GM21786 (cell line): ENCODE results near the gene PCARE.
"Not testable (repeated sequence)": the region's sequence is repeated elsewhere in the genome, so short reads cannot be mapped to it uniquely, and the experiment has no call there.

Experiments used
- ATAC-seq: cut with Tn5 transposase; IDR thresholded peaks from one replicate; pipeline ENCODE4 v1.9.1; 2021; ENCODE audit not compliant: unreplicated experiment

PCARE gene

GRCh38 chr2:29097569-29097968 lies 23.2 kb upstream of the PCARE start:
- no peak for ATAC-seq

- ATAC-seq, result no peak
These were observed 22.6 kb upstream of the PCARE start for GRCh38 chr2:29096969-29097368.

GRCh38 chr2:29090311-29090710 lies 16.0 kb upstream of the PCARE start:
- not testable (repeated sequence) for ATAC-seq

DNA sequence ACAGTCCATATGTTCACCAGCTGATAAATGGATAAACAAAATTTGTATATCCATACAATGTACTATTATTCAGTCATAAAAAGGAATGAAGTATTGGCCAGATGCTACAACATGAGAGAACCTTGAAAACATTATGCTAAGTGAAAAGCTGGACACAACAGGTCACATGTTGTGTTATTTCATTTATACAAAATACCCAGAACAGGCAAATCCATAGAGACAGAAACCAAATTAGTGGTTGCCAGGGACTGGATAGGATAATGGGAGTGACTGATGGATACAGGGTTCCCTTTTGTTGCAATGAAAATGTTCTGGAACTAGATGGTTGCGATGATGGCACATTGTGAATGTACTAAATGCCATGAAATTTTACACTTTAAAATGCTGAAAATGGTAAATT lies 10.2 kb upstream of the PCARE start:
- no peak for ATAC-seq

- ATAC-seq, result peak; percentile 87
These were observed 8.6 kb upstream of the PCARE start for GRCh38 chr2:29082804-29083495.

GRCh38 chr2:29080886-29081743 lies 6.8 kb upstream of the PCARE start:
- no peak for ATAC-seq

DNA sequence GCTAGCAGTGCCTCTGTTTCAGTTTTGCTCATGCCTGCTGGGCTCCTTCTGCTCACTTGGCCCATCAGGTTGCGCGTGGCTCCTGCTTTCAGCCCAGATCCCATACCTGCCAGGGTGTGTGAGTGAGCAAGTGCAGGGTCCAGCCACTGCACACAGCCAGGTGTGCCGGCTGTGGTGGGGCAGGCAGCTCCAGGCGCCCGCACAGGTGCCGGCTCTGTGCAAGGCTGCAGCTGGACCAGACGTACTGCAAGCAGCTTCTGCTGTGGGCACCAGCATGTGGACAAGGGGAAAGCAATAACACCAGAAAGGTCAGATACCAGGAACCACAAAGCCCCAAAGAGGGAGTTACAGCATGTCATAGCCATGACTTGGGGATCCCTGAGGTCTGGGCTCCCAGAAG lies 5.6 kb upstream of the PCARE start:
- no peak for ATAC-seq

DNA sequence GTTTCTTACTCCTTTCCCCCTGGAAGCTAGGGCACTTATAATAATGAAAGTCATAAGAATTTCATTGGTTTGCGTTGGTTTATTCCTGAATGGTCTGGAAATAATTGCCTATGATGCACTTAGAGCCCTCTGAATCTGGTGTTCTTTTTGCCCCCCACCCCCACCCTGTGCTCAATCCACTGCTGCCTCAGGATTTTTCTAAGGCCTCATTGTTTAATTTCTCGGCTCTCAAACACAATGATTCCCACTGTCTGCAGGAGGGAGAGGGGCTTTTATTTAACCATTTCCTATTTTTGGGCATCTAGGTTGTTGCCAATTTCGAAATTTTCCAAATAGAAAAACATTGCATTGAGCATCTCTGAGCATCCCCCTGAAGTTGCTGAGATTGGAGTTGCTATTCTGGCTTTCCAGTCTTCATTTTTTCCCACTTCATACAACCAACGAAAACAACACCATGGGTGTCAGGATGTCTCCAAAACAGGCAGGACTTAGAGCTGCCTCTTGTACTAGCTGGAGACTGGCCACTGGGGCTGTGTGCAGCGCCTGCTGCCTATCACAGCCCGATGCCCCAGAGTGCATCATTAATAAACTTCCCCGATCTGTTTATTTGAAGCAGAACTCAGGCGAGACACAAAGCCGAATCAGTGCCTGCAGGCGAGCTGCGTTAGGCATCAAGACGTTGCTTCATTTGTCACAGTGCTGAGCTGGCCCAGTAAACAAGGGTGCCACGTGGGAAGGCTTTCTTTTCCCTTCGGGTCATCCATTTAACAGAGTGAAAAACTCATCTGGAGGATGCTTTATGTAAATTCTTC lies 1.8 kb upstream of the PCARE start:
- no peak for ATAC-seq

DNA sequence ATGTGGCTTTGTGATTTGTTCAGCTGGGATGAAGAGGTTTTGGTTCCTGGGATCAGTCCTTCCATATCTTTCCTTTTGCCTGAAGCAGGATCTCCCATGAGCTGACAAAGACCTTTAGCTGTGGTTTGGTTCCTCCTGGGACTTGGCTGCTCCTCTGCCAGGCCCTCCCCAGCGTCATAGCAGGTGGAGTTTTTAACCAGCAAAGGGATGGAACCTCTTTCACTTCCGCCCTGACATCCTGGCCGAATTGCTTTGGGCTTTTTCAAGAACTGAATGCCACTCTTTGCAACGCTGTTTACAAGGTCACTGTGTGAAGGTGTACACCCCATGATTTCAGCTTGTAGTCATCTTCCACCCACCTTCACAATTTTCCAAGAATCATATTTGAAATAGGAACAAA lies 390 bp downstream of the PCARE start:
- ATAC-seq, result no peak

DNA sequence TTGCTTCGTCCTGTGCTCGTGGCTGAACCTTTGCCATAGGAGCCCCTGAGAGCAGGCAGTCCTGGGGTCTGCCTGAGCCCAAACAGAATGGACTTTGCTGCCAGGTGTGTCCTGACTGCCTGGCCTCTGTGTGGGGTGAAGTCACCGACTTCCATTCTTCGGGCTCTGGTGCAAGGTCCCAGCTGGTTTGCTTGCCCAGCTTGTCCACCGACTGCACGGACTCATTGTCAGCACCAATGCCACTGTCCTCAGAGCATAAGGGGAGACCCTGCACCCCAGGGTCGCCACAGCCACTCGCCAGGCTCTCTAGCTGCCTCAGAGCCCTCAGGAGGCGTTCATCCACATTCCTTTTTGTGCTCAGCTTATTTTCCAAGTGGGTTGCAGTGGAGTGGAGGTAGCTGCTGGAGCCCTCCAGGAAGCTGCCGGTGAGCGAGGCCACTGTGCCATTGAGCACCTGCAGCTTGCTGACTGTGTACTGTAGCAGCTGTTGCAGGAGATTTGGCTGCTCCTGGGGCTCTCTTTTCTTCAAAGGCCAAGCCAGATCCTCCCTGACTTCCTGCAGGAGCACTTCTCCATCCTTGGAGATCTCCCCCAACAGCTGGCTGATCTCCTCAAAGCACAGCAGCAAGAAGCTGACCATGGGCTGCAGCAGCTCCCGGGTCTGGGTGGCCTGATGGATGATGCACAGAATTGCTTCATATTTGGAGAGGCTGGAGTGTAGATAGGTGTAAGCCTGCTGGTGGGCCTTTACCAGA lies 1.2 kb downstream of the PCARE start:
- ATAC-seq, result no peak

DNA sequence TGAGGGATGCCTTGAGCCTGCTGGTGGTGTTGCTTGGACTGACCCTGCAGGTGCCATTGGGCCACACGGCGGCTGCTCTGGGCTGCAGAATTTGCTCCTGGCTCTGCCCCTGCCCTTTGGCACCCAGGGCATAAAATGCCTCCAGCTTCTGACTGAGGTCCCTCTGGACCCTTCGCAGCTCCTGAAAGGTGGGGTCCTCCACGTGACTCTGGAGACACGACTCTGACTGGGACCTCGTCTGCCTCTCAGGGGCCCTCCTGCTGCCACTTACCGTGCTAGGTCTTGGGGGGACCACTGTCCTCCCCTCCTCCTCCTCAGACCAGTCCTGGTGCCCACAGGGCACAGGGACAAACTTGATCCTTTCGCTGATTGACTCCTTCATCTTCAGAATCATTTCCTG lies 2.1 kb downstream of the PCARE start:
- ATAC-seq, result no peak

GRCh38 chr2:29071032-29071975 lies 3.0 kb downstream of the PCARE start:
- no peak for ATAC-seq

DNA sequence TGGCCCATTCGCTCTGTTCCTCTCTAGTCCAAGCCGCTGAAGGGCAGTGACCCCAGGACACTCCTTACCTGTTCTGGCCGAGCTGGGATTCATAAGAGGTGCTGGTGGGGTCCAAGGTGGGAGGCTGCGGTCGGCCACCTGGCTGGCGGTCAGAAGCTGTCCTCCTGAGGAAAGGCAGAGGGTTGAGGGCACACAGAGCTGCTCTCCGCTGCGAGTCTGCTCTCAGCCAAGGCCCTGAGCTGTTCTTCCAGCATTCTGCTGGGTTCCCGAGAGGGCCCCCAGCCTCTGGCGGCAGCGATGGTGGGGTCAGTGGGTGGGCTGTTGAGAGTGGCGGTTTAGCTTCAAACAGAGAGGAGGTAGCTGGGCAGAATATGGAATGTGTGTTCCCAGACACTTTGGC lies 3.8 kb downstream of the PCARE start:
- ATAC-seq, result no peak

GRCh38 chr2:29068513-29068912 lies 5.8 kb downstream of the PCARE start:
- ATAC-seq, result no peak

GRCh38 chr2:29066997-29067605 lies 7.2 kb downstream of the PCARE start:
- no peak for ATAC-seq

- ATAC-seq, result no peak
These were observed 8.0 kb downstream of the PCARE start for GRCh38 chr2:29066271-29066860.

DNA sequence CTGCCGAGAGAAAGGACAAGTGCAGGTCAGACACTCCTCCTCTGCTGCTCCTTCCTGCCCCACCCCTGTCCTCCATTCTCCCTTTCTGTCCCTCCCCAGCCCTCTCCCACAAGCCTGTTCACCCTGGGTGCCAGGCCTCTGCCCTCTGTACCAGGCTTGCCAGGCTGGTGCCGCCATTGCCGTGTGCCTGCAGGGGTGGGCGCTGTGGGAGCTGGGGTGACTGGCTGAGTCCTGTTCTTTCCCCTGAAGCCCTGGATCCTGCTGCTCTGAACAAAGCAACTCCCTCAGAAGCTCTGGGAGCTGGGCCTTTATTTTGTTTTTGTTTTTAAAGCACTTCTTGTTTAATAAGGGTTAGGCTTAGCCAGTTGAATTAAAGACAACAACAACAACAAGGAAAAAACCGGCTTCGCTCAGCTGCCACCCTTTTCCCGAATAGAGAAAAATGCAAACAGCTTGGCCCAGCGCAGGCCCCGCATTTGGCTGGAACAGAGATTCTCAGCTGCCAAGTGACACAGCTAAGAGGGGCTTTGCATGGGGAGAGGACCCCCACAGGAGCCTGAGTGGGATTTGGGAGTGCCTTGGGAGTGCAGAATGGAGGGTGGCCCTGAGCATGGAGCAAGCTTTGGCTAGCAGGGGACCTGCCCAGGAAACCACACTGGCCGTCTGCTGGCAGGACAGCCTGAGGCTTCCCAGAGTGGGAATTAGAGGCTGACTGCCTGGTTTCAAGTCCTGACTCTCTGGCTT lies 9.1 kb downstream of the PCARE start:
- ATAC-seq, result no peak

GRCh38 chr2:29064746-29065067 lies 9.6 kb downstream of the PCARE start:
- ATAC-seq, result no peak

DNA sequence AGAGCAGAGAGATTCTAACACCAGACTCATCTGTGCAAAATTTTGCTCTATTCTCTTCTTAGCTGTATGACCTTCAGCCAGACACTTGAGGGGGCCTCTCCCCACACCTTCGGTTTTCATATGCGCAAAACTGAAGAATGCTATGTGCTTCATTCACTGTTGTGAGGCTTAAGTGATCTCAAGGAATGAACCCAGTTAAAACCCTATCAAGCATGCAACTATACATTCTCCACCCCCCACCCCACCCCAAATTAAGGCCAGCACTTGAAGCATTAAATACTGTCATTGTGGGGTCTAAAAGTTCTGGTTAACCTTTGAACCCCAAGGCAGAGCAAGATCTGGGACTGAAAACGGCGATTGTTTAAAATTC lies 10.0 kb downstream of the PCARE start:
- ATAC-seq, result no peak
